NCI-H1048 (cell line): ENCODE results near the gene TMEM43.
"Not testable (repeated sequence)": the region's sequence is repeated elsewhere in the genome, so short reads cannot be mapped to it uniquely, and the experiment has no call there.

ENCODE experiments used
- DNase-seq: peaks from one replicate; lab custom pipeline; 2025; lab: John Stamatoyannopoulos, UW

TMEM43 gene

GRCh38 chr3:14124615-14125192, at the start of gene TMEM43, which contains the start of gene CHCHD4:
Gene TMEM43, plus strand, starts transcription at chr3:14125052. Its CDS starts 142 bp downstream, at chr3:14125194.
Gene CHCHD4, minus strand, starts transcription at chr3:14124870. Its CDS starts 194 bp downstream, at chr3:14124676.
- DNase-seq, result peak; percentile 96

- DNase-seq, result not testable (repeated sequence)
These were observed 49.6 kb upstream of the TMEM43 start for GRCh38 chr3:14075233-14075632.

- DNase-seq, result no peak
These were observed 47.5 kb upstream of the TMEM43 start for GRCh38 chr3:14077310-14077709.

GRCh38 chr3:14082108-14082657, 42.7 kb upstream of the TMEM43 start:
- DNase-seq, result no peak

- DNase-seq, result not testable (repeated sequence)
These were observed 37.4 kb upstream of the TMEM43 start for GRCh38 chr3:14087461-14087860.

GRCh38 chr3:14091959-14092358, 32.9 kb upstream of the TMEM43 start:
- not testable (repeated sequence) for DNase-seq

- DNase-seq, result no peak
These were observed 32.4 kb upstream of the TMEM43 start for GRCh38 chr3:14092464-14092863.

GRCh38 chr3:14093831-14094230, 31.0 kb upstream of the TMEM43 start:
- DNase-seq, result no peak

GRCh38 chr3:14096742-14097141, 28.1 kb upstream of the TMEM43 start:
- DNase-seq, result no peak

- DNase-seq, result no peak
These were observed 27.0 kb upstream of the TMEM43 start for GRCh38 chr3:14097616-14098391.

GRCh38 chr3:14109821-14110220, 15.0 kb upstream of the TMEM43 start:
- not testable (repeated sequence) for DNase-seq

- no peak for DNase-seq
These were observed 14.2 kb upstream of the TMEM43 start for GRCh38 chr3:14110699-14111098.

- no peak for DNase-seq
These were observed 10.8 kb upstream of the TMEM43 start for GRCh38 chr3:14113965-14114635.

- no peak for DNase-seq
These were observed 7.1 kb upstream of the TMEM43 start for GRCh38 chr3:14117468-14118399.

GRCh38 chr3:14118400-14119381, 6.2 kb upstream of the TMEM43 start:
- no peak for DNase-seq

- no peak for DNase-seq
These were observed 5.2 kb upstream of the TMEM43 start for GRCh38 chr3:14119651-14120050.

GRCh38 chr3:14120111-14120920, 4.5 kb upstream of the TMEM43 start:
- DNase-seq, result no peak

GRCh38 chr3:14120921-14121448, 3.9 kb upstream of the TMEM43 start:
- not testable (repeated sequence) for DNase-seq

- DNase-seq, result no peak
These were observed 3.0 kb upstream of the TMEM43 start for GRCh38 chr3:14121859-14122258.
